H1 (cell line): ENCODE results near the gene LRCH1. TPM values are rescaled to one million over a fixed set of nuclear protein-coding genes. Genes with fewer than 3 reads are reported as not detected.

ENCODE experiments used
- CBX8 ChIP-seq: fragments of 300-800, 300-1000 bp; sonication (generic); IDR thresholded peaks from 2 replicates; pipeline ENCODE4 v1.7.1; 2016; ENCODE audit warnings: low read depth, low read length, borderline replicate concordance
- HDAC6 ChIP-seq: IDR thresholded peaks from one replicate; pipeline ENCODE4 v1.7.1; 2012; ENCODE audit warnings: low read depth, mild to moderate bottlenecking, inconsistent platforms, low read length, moderate library complexity
- RAD21 ChIP-seq, 2 experiments: IDR thresholded peaks in 1 of 2; conservative IDR thresholded peaks in 1 of 2; 2 replicates each; pipeline ENCODE4 v1.6.1; 2011; ENCODE audit warnings: low read depth in 2 of 2, low read length in 2 of 2, improper control_type of control experiment in 1 of 2, inconsistent platforms in 1 of 2, mild to moderate bottlenecking in 1 of 2, moderate library complexity in 1 of 2
- RBBP5 ChIP-seq: IDR thresholded peaks from 2 replicates; pipeline ENCODE4 v1.7.1; 2012; ENCODE audit warnings: low read depth, mild to moderate bottlenecking, inconsistent platforms, low read length, moderate library complexity, borderline replicate concordance
- polyA plus RNA-seq, 7 experiments: library from polyadenylated mRNA; depleted of rRNA in 3 of 7; stranded (reverse) in 5 of 7; unstranded in 2 of 7; fragments of >200 nt in 5 of 7; fragments of 200-250 nt in 2 of 7; gene quantifications; 1 replicate in 5 of 7; 2 replicates in 1 of 7; 4 replicates in 1 of 7; pipeline versions ENCODE4 v1.2.1 to v1.2.3, GENCODE V29; 2011 to 2013; ENCODE audit warnings: missing spikeins in 2 of 7, mixed read lengths in 2 of 7
- total RNA-seq: library from RNA; stranded (reverse); fragmentation: NEBNext Ultra II Directional; extraction: Animal tissue kit (Norgen Biotek cat#: 25700); gene quantifications from 2 replicates; pipeline ENCODE4 v1.2.1, GENCODE V29; 2021
- TF ChIP-seq, protein P1 (sequence below), 3 experiments: IDR thresholded peaks; 1 replicate in 2 of 3; 2 replicates in 1 of 3; pipeline versions ENCODE4 v1.5.1 to v1.6.1; 2011; ENCODE audit warnings: low read length in 3 of 3, mild to moderate bottlenecking in 3 of 3, inconsistent platforms in 2 of 3, low read depth in 1 of 3, moderate library complexity in 1 of 3; ENCODE audit not compliant: insufficient read depth in 1 of 3; ENCODE audit errors: control extremely low read depth in 1 of 3

LRCH1 gene
- total and polyA plus RNA-seq, 2 of the 8 experiments (the other 6 are each of a cell fraction or from before 2014, with no cell fraction given), result 3.0 to 10.1 TPM

DNA sequence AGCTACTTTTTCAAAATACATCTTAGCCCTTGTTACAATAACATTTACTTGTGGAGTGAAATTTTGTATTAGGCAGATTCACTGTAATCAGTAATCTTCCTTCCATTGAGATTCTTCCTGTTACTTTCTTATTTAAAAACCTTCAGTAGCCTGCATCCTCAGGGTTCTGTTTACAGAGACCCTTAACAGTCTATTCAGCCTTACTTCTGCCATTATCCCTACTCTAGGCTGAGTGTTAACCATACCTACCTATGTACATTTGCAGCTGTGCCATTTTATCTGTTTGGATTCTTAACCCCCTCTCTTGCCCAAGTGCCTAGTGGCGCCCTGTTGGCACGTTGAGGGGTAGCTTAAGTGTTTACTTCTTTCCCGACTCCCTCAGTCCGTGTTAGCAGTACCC is 71.9 kb downstream of the LRCH1 start (continued):
- no peak for TF ChIP-seq HDAC6
- TF ChIP-seq RBBP5, result no peak
- TF ChIP-seq RAD21 (IDR thresholded peaks at IDR 0.05 in 1 of 2, conservative IDR thresholded peaks at IDR 0.05 in 1 of 2; ENCODE audit: low read depth in 2 of 2, low read length in 2 of 2), result no peak
- TF ChIP-seq CBX8, result no peak
- TF ChIP-seq, protein P1, sequence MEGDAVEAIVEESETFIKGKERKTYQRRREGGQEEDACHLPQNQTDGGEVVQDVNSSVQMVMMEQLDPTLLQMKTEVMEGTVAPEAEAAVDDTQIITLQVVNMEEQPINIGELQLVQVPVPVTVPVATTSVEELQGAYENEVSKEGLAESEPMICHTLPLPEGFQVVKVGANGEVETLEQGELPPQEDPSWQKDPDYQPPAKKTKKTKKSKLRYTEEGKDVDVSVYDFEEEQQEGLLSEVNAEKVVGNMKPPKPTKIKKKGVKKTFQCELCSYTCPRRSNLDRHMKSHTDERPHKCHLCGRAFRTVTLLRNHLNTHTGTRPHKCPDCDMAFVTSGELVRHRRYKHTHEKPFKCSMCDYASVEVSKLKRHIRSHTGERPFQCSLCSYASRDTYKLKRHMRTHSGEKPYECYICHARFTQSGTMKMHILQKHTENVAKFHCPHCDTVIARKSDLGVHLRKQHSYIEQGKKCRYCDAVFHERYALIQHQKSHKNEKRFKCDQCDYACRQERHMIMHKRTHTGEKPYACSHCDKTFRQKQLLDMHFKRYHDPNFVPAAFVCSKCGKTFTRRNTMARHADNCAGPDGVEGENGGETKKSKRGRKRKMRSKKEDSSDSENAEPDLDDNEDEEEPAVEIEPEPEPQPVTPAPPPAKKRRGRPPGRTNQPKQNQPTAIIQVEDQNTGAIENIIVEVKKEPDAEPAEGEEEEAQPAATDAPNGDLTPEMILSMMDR (IDR thresholded peaks at IDR 0.05; ENCODE audit: control extremely low read depth in 1 of 3, insufficient read depth in 1 of 3, low read depth in 1 of 3, low read length in 3 of 3), result no peak
